Ovary (tissue), 3 donors: ENCODE measurements around the gene LTBR.

Source experiments
- CTCF ChIP-seq, 3 donors: fragments of 450-650 bp in 2 of 3; fragments of 200-600 bp in 1 of 3; IDR thresholded peaks; one replicate each; pipeline versions ENCODE4 v1.5.1 to v1.8.0; 2016 to 2022; ENCODE audit warnings: antibody characterized with exemption in 3 of 3, mild to moderate bottlenecking in 1 of 3
- EP300 ChIP-seq: sonication (generic); formaldehyde crosslinking; IDR thresholded peaks from one replicate; pipeline ENCODE4 v1.6.1; 2017; ENCODE audit warnings: antibody characterized with exemption
- donor health status: DM: no; HTN: no; CAD: no.

GRCh38 chr12:6424866-6425265 lies 40.9 kb downstream of the LTBR start:
- TF ChIP-seq EP300: no peak
- TF ChIP-seq CTCF (IDR thresholded peaks at IDR 0.05): no peak
